Measurements from ENCODE around the gene DAAM2.

DAAM2 gene

GRCh38 chr6:39787322-39787721 is 4.9 kb upstream of the DAAM2 start:
- DNase-seq (ENCODE audit: low read depth, low spot score), result no peak

- no peak for DNase-seq (ENCODE audit: low read depth, low spot score)
Observed at GRCh38 chr6:39790772-39791171, 1.4 kb upstream of the DAAM2 start.

- DNase-seq (ENCODE audit: low read depth, low spot score), result no peak
Observed at GRCh38 chr6:39791311-39791710, 865 bp upstream of the DAAM2 start.

GRCh38 chr6:39792540-39793450 is 619 bp downstream of the DAAM2 start:
- DNase-seq (ENCODE audit: low read depth, low spot score), result no peak

GRCh38 chr6:39793516-39793915 is 1.3 kb downstream of the DAAM2 start:
- DNase-seq (ENCODE audit: low read depth, low spot score), result no peak

- DNase-seq (ENCODE audit: low read depth, low spot score), result no peak
Observed at GRCh38 chr6:39794231-39794630, 2.1 kb downstream of the DAAM2 start.

GRCh38 chr6:39797751-39798150 is 5.6 kb downstream of the DAAM2 start:
- DNase-seq (ENCODE audit: low read depth, low spot score), result no peak

- DNase-seq (ENCODE audit: low read depth, low spot score), result no peak
Observed at GRCh38 chr6:39800034-39801032, 8.2 kb downstream of the DAAM2 start.

GRCh38 chr6:39801456-39802251 is 9.5 kb downstream of the DAAM2 start:
- DNase-seq (ENCODE audit: low read depth, low spot score), result no peak

GRCh38 chr6:39803872-39804271 is 11.7 kb downstream of the DAAM2 start:
- DNase-seq (ENCODE audit: low read depth, low spot score), result no peak

- DNase-seq (ENCODE audit: low read depth, low spot score), result no peak
Observed at GRCh38 chr6:39804466-39805065, 12.4 kb downstream of the DAAM2 start.

- no peak for DNase-seq (ENCODE audit: low read depth, low spot score)
Observed at GRCh38 chr6:39806278-39806677, 14.1 kb downstream of the DAAM2 start.

- DNase-seq (ENCODE audit: low read depth, low spot score), result no peak
Observed at GRCh38 chr6:39808346-39808745, 16.2 kb downstream of the DAAM2 start.

GRCh38 chr6:39808964-39809363 is 16.8 kb downstream of the DAAM2 start:
- DNase-seq (ENCODE audit: low read depth, low spot score), result no peak

- no peak for DNase-seq (ENCODE audit: low read depth, low spot score)
Observed at GRCh38 chr6:39811835-39812345, 19.7 kb downstream of the DAAM2 start.

- no peak for DNase-seq (ENCODE audit: low read depth, low spot score)
Observed at GRCh38 chr6:39812496-39812852, 20.3 kb downstream of the DAAM2 start.

GRCh38 chr6:39812853-39813533 is 20.8 kb downstream of the DAAM2 start:
- no peak for DNase-seq (ENCODE audit: low read depth, low spot score)

GRCh38 chr6:39814236-39814635 is 22.1 kb downstream of the DAAM2 start:
- no peak for DNase-seq (ENCODE audit: low read depth, low spot score)

- DNase-seq (ENCODE audit: low read depth, low spot score), result no peak
Observed at GRCh38 chr6:39815356-39815755, 23.2 kb downstream of the DAAM2 start.

- no peak for DNase-seq (ENCODE audit: low read depth, low spot score)
Observed at GRCh38 chr6:39816747-39817146, 24.6 kb downstream of the DAAM2 start.

All from smooth muscle cell of the brain vasculature (primary cell).